Stimulated activated naive CD8-positive, alpha-beta T cell treated with anti-CD3 and anti-CD28 coated beads, Interleukin-15, amount 100 ng/mL, for 72 hours (primary cell): ENCODE measurements around the gene SUSD1.

Source experiments
- ATAC-seq: fragments of 150-1000 bp; cut with Tn5 transposase; 2 replicates; pipeline ENCODE4 v1.10.0; 2021; ENCODE audit warnings: mild to moderate bottlenecking, moderate library complexity
- DNase-seq, 2 donors: peaks; one replicate each; pipeline ENCODE4 v3.0.0; 2021 to 2022
- H3K27ac Mint-ChIP-seq, 2 donors: one replicate each; pipeline ENCODE4 v1.8.0; 2022; ENCODE audit warnings: mild to moderate bottlenecking in 2 of 2, mixed read lengths in 2 of 2, moderate library complexity in 2 of 2
- H3K27me3 Mint-ChIP-seq: one replicate; pipeline ENCODE4 v1.8.0; 2022; ENCODE audit warnings: mixed read lengths
- H3K4me1 Mint-ChIP-seq: one replicate; pipeline ENCODE4 v1.8.0; 2022; ENCODE audit warnings: mild to moderate bottlenecking, mixed read lengths
- H3K4me3 Mint-ChIP-seq, 2 donors: one replicate each; pipeline ENCODE4 v1.8.0; 2022; ENCODE audit warnings: mild to moderate bottlenecking in 2 of 2, mixed read lengths in 2 of 2, moderate library complexity in 1 of 2
- H3K9me3 Mint-ChIP-seq, 2 donors: one replicate each; pipeline ENCODE4 v1.8.0; 2022; ENCODE audit warnings: mixed read lengths in 2 of 2

The SUSD1 gene

DNA sequence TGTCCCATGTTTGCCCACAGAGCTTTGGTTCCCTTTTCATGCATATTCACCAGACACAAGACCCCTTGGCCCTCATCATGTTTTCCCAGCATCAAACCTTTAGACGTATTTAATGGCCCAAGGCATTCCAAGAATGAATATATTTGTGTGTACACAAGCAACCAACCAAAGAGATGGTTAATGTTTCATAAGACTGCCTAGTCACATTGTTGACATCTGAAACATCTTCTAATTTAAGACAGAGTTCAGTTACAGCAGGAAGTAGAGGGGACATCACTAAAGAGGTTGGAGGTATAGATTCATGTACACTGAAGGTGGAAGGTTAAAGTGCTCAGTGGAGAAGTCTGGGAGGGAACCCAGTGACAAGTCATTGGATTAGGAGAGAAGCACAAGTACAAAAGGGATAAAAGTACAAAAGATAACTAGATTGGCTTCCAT, 49.1 kb downstream of the SUSD1 start:
- DNase-seq, result no peak
- H3K4me1 Mint-ChIP-seq, result peaks cover 16% of the 10 kb centered on the region
- no peaks in the 10 kb centered on the region for H3K27me3 Mint-ChIP-seq
- no peak overlapping the region for H3K27ac Mint-ChIP-seq
- H3K4me3 Mint-ChIP-seq, result no peak overlapping the region
- no peaks in the 10 kb centered on the region for H3K9me3 Mint-ChIP-seq
- no peak for ATAC-seq

DNA sequence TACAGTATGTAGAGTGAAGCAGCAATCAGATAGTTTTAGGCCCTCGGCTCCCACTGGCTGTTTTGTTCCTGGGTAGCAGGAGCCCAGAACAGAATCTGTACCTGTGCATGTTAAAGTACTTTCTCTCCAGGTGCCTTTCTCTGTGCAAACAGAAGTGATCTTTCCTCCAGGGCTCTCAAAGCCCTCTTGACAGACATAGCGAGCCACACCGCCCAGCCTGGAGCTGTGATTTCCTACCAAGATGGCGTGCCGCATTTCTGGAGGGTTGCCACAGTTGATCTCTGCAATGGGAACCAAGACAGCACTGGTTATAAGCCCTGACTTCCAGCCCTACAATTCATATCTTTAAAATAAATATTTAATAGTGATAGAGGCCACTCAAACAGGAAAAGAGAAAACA, 50.9 kb downstream of the SUSD1 start:
- Mint-ChIP-seq H3K27me3 (no peaks in the 10 kb centered on the region), H3K4me1 (peaks cover 22% of the 10 kb centered on the region), H3K9me3 (no peaks in the 10 kb centered on the region), H3K4me3 (no peak overlapping the region), H3K27ac (no peak overlapping the region)
- DNase-seq (no peak), ATAC-seq (no peak)

DNA sequence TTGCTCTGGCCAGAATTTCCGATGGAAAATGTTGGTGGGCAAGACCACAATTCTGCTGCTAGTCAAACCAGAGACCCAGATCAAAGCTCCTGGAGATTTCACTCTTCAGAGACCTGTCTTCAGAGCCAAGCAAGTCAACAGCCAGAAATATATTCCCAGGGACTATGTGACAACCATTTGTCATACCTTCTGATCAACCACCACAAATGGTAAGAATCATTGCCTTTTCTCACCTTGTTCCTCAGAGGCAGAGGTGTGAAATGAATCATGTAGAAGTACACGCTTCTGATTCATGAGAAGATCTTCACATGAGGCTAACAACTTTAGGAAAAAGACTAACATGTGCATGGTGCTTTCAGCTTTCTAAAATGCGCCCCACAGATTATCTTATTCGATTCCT, 53.5 kb downstream of the SUSD1 start:
- H3K27ac Mint-ChIP-seq, result no peak overlapping the region
- no peaks in the 10 kb centered on the region for H3K27me3 Mint-ChIP-seq
- H3K4me3 Mint-ChIP-seq, result no peak overlapping the region
- no peak for DNase-seq
- peak; percentile 88 for ATAC-seq
- H3K4me1 Mint-ChIP-seq, result peaks cover 22% of the 10 kb centered on the region
- H3K9me3 Mint-ChIP-seq, result no peaks in the 10 kb centered on the region

DNA sequence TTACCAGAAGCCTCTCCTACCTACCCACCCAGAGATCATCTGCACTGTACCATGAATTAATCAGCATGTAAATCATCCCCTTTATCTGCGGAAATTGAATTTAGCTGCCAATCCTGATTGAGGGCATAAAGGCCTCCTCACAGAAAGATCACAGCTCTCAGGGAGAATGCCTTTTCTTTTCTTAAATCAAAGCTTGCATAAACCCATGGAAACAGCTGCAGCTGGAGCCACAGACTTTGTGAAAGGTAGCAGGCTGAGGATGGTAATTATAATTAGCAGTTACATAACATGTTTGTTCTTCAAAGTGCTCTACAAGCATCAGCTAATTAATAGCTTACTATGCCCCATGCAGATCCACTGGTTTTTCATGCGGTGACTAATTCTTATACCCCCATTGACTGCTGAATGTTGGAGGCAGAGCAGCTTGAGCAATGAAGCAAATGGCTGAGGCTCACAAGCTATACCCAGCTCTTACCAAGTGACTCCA, 54.6 kb downstream of the SUSD1 start:
- ATAC-seq (no peak), DNase-seq (no peak)
- Mint-ChIP-seq H3K4me3 (no peak overlapping the region), H3K4me1 (peaks cover 22% of the 10 kb centered on the region), H3K9me3 (no peaks in the 10 kb centered on the region), H3K27me3 (no peaks in the 10 kb centered on the region), H3K27ac (no peak overlapping the region)

DNA sequence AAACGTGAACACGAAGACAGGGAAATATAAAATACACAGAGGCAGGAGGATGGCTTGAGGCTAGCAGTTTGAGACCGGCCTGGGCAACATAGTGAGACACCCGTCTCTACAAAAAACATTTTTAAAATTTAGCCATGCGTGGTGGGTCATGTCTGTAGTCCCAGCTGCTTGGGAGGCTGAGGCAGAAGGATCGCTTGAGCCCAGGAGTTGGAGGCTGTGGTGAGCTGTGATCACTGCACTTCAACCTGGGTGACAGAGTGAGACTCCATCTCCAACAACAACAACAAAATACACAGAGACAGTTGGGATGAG, 55.1 kb downstream of the SUSD1 start:
- ATAC-seq, result no peak
- H3K4me1 Mint-ChIP-seq, result peaks cover 22% of the 10 kb centered on the region

DNA sequence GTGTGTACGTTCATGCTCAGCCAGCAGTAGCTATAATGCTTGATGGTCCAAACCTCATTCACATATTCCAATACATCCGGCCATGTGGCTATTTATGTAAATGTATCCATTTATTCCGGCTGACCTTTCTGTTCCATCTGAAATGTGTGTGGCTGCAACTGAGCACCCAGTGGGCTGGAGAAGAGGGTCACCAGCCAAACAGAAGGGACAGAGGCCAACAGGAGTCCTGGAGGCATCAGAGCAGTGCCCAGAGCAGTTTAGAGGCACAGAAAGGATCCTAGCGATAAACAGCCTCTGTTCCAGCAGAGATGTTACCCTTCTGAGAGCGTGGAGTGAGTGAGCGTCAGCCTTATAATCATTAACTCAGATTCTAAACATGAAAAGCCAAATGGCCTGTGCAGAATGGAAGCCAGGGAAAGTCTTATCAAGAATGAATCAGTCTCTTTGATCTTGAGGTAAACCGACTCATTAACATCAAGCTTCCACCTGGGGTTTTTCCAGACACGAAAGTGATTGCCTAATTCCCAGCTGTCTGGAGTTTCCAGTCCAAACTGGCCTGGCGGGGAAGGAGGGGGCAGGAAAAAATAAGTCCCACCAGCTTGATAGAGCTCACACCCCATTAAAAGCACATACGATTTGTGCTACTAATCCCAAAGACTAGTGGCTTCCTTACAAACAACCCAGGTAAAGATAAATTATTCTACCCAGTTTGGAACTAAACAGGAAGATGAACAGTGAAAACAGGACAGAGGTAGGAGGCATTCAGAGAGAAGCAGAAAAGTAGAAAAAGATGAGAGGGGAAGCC, 55.7 kb downstream of the SUSD1 start:
- Mint-ChIP-seq H3K9me3 (no peaks in the 10 kb centered on the region), H3K27ac (no peak overlapping the region), H3K27me3 (no peaks in the 10 kb centered on the region), H3K4me3 (no peak overlapping the region), H3K4me1 (peaks cover 22% of the 10 kb centered on the region)
- DNase-seq (no peak), ATAC-seq (no peak)

More for the DNA sequence above, 55.1 kb downstream of the SUSD1 start:
- no peak overlapping the region for H3K27ac Mint-ChIP-seq
- no peaks in the 10 kb centered on the region for H3K27me3 Mint-ChIP-seq
- no peak for DNase-seq
- no peak overlapping the region for H3K4me3 Mint-ChIP-seq
- H3K9me3 Mint-ChIP-seq, result no peaks in the 10 kb centered on the region

DNA sequence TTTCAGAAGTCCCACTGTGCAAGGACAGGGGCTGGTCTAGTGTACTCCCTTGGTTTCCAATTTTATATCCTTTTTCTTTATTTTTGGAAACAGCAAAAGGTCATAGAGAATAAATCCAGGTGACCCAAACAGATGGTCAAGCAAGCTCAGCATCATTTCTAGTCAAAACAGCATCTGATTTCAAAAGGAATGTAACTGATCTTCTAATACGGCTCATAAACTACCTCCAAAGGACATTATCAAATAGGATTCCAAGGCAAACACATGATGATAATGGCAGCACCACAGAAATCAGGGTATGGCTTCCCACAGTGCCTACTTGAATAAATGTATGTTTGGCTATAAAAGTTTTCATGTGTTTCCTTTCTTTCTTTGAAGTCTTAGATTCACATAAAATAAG, 57.1 kb downstream of the SUSD1 start:
- no peak overlapping the region for H3K4me3 Mint-ChIP-seq
- DNase-seq, result no peak
- H3K4me1 Mint-ChIP-seq, result peaks cover 22% of the 10 kb centered on the region
- no peak for ATAC-seq
- no peaks in the 10 kb centered on the region for H3K9me3 Mint-ChIP-seq
- H3K27me3 Mint-ChIP-seq, result no peaks in the 10 kb centered on the region
- no peak overlapping the region for H3K27ac Mint-ChIP-seq

DNA sequence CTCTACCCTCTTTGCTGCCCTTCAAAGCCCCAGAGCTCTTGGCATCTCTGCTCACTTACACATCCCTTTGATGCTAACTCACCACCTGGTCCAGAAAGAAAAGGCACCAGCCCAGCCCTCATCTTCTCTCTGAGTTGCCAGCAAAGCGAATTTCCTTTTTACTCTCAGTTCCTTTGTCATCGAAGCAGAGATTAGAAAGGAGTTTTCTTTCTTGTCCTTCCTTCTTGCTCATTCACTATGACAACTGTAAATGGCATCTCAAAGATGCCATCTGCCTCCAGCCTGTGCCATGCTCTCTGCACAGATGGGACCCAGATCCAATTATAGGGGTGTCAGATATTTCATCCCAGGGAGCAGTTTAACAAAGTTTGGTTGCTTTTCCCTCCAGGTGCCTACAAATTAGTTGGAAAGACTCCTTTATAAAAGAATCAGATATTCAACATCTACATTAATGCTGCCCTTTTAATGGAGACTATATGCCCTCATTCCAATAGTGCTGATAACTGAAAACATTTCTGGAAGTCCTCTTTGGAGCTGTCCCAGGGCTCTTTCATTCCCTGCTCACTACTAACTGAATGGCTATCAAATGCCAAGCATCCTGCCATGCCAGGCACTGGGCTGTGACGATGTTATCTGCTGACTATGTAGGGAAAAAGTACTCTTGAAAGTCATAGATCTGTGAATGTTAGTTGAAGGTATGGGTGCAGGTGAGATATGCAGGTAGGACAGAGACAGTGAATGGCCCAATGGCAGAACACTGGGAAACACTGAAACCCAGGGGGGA, 58.9 kb downstream of the SUSD1 start:
- no peak overlapping the region for H3K4me3 Mint-ChIP-seq
- ATAC-seq, result no peak
- no peak overlapping the region for H3K27ac Mint-ChIP-seq
- no peak for DNase-seq
- no peaks in the 10 kb centered on the region for H3K27me3 Mint-ChIP-seq
- peaks cover 8% of the 10 kb centered on the region for H3K4me1 Mint-ChIP-seq
- no peaks in the 10 kb centered on the region for H3K9me3 Mint-ChIP-seq

DNA sequence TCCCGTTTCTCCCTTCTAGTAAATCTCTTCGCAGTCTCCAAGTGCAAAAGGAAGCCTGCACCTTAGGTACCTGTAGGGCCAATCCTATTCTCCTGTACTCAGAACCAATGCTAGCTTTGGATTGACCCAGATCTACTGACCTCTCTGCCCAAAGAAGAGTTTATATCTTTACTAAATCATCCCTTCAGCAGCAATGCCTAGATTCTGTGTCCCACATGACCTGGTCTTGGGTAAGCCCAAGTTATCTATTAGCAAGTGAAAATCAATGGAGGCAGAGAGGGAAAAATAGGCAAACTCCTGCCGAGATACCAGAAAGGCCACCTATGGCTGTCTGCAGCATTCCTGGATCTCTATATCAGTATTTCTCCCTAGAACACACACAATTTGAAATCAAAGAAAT, 60.0 kb downstream of the SUSD1 start:
- DNase-seq (no peak), ATAC-seq (no peak)
- Mint-ChIP-seq H3K27me3 (no peaks in the 10 kb centered on the region), H3K27ac (peak overlapping the region in 1 of 2 donors; percentile 52), H3K4me3 (no peak overlapping the region), H3K9me3 (no peaks in the 10 kb centered on the region), H3K4me1 (peaks cover 6% of the 10 kb centered on the region)

DNA sequence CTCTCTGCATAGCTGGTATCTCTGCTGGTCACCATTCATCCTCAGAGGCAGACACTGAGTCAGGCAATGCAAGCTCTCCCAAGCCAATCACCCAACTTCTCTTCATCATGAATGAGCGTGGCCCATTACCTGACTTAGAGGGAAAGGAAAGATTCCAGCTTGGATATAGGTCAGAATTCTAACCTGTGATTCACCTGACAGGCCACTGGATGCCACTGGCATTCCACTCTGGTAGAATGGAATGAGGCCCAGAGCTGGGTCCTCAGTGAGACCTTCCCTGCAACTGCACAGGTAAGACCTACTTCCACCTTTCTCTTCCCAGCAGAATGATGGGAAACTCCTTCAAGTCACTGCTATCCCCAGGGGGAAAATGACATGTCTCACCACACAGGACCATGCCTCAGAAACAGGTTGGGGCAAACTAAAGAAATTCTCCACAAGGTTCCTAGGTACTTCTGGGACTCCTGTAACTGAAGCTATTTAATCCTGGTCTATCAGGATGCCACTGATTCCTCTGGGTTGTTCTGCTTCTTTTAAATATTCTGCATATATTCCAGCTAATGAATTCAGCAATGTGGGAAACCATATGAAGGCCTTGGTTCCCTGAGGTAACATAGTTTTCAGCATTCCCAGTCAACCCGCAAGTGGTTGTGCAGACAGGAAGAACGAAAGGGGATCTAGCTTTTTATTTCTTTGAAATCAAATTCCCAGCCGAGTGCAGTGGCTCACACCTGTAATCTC, 62.0 kb downstream of the SUSD1 start:
- Mint-ChIP-seq H3K4me3 (no peak overlapping the region), H3K4me1 (no peaks in the 10 kb centered on the region), H3K27ac (peak overlapping the region; percentile 27 to 50), H3K27me3 (no peaks in the 10 kb centered on the region), H3K9me3 (no peaks in the 10 kb centered on the region)
- DNase-seq (peak in 1 of 2 donors; percentile 18), ATAC-seq (no peak)

DNA sequence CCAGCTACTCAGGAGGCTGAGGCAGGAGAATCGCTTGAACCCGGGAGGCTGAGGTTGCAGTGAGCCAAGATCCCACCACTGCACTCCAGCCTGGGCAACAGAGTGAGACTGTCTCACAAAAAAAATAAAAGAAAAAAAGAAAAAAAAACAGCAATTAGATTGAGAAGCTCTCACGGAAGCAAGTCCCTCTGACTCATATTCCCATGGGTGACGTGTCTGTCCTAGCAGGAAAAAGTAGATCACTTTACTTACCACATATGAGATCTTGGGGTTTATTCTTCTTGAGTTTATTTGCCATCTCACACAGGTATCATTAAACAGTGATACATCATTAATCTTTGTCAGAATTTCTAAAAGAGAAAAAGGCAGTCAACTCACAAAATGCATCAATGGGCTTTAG, 62.6 kb downstream of the SUSD1 start:
- ATAC-seq (no peak), DNase-seq (no peak)
- no peaks in the 10 kb centered on the region for H3K4me1 Mint-ChIP-seq
- no peak overlapping the region for H3K27ac Mint-ChIP-seq
- H3K27me3 Mint-ChIP-seq, result no peaks in the 10 kb centered on the region
- H3K9me3 Mint-ChIP-seq, result no peaks in the 10 kb centered on the region
- H3K4me3 Mint-ChIP-seq, result no peak overlapping the region

DNA sequence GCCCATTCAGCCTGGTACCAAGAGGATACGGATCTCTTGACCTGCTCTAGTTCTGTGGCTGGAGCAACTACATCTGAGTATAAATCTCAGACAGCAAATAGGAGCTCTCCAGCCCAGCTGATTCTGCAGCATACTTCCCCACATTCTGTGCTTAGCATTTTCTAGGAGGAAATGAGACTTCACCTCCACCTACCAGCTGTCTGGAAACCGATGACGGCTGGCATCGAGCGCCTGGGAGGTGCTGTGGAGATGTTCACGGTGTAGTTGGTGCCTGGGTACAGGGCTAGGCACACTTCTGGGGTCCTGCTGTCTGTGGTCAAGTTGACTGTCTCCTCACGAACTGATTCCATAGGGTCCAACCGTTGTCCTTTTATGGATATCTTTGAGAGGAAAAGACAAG, 63.6 kb downstream of the SUSD1 start:
- Mint-ChIP-seq H3K4me1 (no peaks in the 10 kb centered on the region), H3K9me3 (no peaks in the 10 kb centered on the region), H3K27me3 (no peaks in the 10 kb centered on the region), H3K27ac (no peak overlapping the region), H3K4me3 (no peak overlapping the region)
- DNase-seq, result no peak
- ATAC-seq, result no peak

DNA sequence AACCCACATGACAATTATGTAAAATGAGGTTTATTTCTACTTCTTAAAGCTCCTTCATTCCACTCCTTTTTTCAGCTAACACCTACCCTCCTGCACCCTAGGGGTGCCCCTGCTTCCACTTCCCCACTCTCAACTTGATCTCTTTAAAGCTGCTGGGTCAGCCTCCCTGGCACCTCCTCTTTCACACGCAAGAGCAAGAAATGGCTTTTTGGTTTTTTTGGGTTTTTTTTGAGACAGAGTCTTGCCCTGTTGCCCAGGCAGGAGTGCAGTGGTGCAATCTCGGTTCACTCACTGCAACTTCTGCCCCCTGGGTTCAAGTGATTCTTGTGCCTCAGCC, 64.4 kb downstream of the SUSD1 start:
- Mint-ChIP-seq H3K9me3 (no peaks in the 10 kb centered on the region), H3K27me3 (no peaks in the 10 kb centered on the region), H3K4me1 (no peaks in the 10 kb centered on the region), H3K27ac (no peak overlapping the region), H3K4me3 (no peak overlapping the region)
- ATAC-seq (no peak), DNase-seq (no peak)

DNA sequence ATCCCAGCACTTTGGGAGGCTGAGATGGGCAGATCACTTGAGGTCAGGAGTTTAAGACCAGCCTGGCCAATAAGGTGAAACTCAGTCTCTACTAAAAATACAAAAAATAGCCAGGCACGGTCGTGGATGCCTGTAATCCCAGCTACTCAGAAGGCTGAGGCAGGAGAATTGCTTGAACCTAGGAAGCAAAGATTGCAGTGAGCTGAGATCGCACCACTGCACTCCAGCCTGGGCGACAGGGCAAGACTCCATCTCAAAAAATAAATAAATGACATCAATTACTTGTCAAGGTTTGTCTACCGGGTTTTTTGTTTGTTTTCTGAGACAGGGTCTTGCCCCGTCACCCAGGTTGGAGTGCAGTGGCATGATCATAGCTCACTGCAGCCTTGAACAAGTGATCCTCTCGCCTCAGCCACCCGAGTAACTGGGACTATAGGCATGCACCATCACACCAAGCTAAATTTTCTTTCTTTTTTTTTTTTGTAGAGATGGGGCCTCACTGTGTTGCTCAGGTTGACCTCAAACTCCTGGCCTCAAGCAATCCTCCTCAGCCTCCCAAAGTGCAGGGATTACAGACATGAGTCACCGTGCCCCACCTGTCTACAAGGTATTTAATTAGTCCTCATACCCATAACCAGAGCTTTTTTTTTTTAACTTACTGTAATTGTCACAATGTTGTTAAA, 64.9 kb downstream of the SUSD1 start:
- Mint-ChIP-seq H3K4me3 (no peak overlapping the region), H3K4me1 (no peaks in the 10 kb centered on the region), H3K9me3 (no peaks in the 10 kb centered on the region), H3K27me3 (no peaks in the 10 kb centered on the region), H3K27ac (no peak overlapping the region)
- ATAC-seq (no peak), DNase-seq (no peak)

DNA sequence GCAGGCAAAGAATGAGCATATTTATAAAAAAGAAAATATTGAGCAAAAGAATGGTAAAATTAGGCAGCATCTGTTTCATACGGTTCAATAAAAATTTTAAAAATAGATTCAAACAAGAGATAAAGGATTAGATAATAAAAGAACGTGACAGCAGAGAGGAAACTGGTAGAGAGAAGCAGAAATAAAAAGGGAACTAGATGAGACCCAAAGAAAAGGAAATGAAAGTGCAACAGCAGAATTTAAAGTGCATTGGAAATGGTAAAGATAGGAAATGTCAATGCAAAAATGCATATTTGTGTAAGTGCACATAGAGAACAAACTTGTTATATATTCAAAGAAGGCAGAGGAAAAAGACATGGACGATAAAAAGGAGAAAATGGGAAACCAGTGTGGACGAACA, 70.2 kb downstream of the SUSD1 start:
- no peaks in the 10 kb centered on the region for H3K27me3 Mint-ChIP-seq
- H3K27ac Mint-ChIP-seq, result no peak overlapping the region
- no peaks in the 10 kb centered on the region for H3K9me3 Mint-ChIP-seq
- DNase-seq (no peak), ATAC-seq (no peak)
- no peak overlapping the region for H3K4me3 Mint-ChIP-seq
- H3K4me1 Mint-ChIP-seq, result no peaks in the 10 kb centered on the region
